ENCODE measurements around the gene FBLN7.
A peak's percentile ranks its signal among the peaks of the same experiment; 100 is the strongest.
"Not testable (repeated sequence)": the region's sequence is repeated elsewhere in the genome, so short reads cannot be mapped to it uniquely, and the experiment has no call there.

The FBLN7 gene

DNA sequence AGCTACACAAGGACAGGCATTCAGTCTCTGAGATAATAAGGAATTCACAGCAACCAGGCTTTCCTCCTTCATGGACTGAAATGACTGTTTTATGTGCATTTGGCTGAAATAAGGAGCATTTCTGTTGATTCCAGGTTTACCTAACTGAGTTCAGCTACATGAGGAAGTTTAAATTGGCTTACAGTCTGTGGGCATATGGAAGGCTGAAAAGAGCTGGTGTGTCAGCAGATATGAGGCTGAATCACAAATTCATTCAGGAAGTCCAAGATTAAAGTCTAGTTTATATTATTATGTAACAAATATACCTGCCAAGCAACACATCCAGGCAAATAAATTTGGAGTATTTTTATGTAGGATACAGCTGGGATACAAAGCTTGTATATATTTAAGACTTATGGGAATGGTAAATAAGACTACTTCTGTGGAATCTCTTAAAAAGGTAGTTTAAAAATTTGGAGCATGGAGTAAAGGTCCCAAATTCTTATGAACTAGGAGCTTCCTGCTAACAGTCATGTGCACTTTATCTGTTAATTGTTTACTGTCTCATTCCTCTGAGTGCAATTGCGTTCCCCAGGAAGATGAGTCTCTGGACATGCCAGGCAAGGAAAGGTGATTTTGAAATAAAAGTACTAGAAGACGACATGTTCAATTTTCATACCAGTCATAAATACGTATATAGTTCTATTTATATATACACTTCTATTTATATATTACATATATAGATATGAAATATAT lies 63.7 kb downstream of the FBLN7 start:
- H3K4me3 ChIP-seq (ENCODE audit: low read depth, low read length), result no peak overlapping the region
- DNase-seq (ENCODE audit: low read depth), result no peak
- TF ChIP-seq, protein P1, sequence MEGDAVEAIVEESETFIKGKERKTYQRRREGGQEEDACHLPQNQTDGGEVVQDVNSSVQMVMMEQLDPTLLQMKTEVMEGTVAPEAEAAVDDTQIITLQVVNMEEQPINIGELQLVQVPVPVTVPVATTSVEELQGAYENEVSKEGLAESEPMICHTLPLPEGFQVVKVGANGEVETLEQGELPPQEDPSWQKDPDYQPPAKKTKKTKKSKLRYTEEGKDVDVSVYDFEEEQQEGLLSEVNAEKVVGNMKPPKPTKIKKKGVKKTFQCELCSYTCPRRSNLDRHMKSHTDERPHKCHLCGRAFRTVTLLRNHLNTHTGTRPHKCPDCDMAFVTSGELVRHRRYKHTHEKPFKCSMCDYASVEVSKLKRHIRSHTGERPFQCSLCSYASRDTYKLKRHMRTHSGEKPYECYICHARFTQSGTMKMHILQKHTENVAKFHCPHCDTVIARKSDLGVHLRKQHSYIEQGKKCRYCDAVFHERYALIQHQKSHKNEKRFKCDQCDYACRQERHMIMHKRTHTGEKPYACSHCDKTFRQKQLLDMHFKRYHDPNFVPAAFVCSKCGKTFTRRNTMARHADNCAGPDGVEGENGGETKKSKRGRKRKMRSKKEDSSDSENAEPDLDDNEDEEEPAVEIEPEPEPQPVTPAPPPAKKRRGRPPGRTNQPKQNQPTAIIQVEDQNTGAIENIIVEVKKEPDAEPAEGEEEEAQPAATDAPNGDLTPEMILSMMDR (IDR thresholded peaks at IDR 0.05; ENCODE audit: control insufficient read depth, extremely low read depth, insufficient read depth), result no peak

DNA sequence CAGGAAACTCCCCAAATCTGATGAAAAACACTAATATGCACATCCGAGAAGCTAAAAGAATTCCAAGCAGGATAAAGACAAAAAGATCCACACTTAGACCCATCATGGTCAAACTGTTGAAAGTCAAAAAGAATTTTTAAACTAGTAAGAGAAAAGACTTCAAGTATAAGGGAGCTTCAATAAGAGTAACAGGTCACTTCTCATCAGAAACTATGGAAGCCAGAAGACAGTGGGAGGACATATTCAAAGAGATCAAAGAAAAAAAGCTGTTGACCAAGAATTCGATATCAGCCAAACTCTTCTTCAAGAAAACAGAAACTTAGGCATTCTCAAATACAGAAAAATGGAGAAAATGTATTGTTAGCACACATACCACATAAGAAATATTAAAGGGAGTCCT lies 66.2 kb downstream of the FBLN7 start:
- H3K4me3 ChIP-seq (ENCODE audit: low read depth, low read length), result no peak overlapping the region
- TF ChIP-seq, protein P1 (IDR thresholded peaks at IDR 0.05; ENCODE audit: control insufficient read depth, extremely low read depth, insufficient read depth), result no peak
- no peak for DNase-seq (ENCODE audit: low read depth)

DNA sequence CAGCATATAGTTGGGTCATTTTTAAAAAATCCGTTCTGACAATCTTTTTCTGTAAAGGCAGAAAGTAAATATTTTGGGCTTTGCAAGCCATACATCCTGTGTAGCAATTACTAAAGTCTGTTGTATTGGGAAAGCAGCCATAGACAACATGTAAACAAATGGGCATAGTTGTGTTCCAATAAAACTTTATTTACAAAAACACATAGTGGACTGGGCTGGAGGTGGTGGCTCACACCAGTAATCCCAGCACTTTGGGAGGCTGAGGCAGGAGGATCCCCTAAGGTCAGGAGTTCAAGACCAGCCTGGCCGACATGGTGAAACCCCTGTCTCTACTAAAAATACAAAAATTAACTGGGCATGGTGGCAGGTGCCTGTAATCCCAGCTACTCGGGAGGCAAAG lies 69.7 kb downstream of the FBLN7 start:
- H3K4me3 ChIP-seq (ENCODE audit: low read depth, low read length); DNase-seq (ENCODE audit: low read depth): not testable (repeated sequence)

DNA sequence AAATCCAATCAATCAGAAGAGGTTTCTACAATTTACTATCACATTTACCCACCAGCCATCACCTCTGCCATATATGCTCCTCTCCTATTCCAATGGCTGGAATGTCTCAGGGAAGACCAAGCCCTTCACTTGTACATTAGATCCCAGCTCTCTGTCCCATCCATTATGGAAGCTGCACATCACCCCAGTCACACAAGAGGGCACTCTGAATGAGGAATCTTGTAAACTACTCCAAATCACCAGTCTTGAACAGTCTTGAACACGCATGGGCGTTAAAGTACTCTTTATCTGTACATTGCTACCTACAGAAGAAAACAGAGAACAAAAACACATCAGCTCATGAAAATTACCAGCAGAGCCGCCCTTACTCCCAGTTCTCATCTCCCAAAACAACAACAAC lies 78.0 kb downstream of the FBLN7 start:
- TF ChIP-seq, protein P1 (IDR thresholded peaks at IDR 0.05; ENCODE audit: control insufficient read depth, extremely low read depth, insufficient read depth), result peak; percentile 34
- DNase-seq (ENCODE audit: low read depth), result no peak

DNA sequence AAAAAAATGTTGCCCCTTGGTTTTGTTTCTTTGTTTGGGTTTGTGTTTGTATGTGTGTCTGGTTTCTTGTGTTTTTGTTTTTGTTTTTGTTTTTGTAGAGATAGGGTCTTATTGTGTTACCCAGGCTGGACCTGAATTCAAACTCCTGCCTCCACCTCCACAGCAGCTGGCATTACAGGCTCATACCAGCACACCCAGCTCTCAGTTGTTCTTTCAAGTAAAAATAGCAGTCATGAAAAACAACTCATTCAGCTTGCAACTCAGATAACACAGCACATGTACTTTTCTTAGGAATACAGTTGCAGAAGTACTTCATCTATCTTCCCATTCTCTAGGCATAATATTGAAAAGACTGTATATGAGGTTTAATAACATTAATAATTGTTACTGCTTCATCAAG lies 79.7 kb downstream of the FBLN7 start:
- TF ChIP-seq, protein P1 (IDR thresholded peaks at IDR 0.05; ENCODE audit: control insufficient read depth, extremely low read depth, insufficient read depth), result no peak
- no peak for DNase-seq (ENCODE audit: low read depth)
- no peak overlapping the region for H3K4me3 ChIP-seq (ENCODE audit: low read depth, low read length)

More for the DNA sequence above, 78.0 kb downstream of the FBLN7 start:
- H3K4me3 ChIP-seq (ENCODE audit: low read depth, low read length), result no peak overlapping the region

DNA sequence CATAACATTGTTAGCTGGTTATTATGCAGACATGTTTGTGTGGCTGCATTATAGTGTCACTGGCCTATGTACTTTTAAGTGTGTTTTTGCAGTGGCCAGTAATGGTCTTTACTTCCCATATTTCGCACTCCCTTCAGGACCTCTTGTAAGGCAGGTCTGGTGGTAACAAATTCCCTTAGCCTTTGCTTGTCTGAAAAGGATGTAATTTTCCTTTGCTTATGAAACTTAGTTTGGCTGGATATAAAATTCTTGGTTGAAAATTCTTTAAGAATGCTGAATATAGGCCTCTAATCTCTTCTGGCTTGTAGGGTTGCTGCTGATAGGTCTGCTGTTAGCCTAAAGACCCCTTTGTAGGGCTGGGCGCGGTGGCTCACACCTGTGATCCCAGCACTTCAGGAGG lies 82.0 kb downstream of the FBLN7 start:
- DNase-seq (ENCODE audit: low read depth), result no peak
- TF ChIP-seq, protein P1 (IDR thresholded peaks at IDR 0.05; ENCODE audit: control insufficient read depth, extremely low read depth, insufficient read depth), result no peak
- H3K4me3 ChIP-seq (ENCODE audit: low read depth, low read length), result no peak overlapping the region

DNA sequence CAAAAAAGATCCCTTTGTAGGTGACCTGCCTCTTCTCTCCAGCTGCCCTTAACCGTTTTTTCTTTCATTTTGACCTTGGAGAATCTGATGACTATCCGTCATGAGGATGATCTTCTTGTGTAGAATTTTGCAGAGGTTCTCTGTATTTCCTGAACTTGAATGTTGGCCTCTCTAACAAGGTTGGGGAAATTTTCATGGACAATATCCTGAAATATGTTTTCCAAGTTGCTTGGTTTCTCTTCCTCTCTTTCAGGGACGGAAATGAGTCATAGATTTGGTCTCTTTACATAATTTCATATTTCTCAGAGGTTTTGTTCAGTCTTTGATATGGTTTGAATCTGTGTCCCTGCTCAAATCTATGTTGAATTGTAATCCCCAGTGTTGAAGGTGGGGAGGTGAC lies 82.6 kb downstream of the FBLN7 start:
- TF ChIP-seq, protein P1 (IDR thresholded peaks at IDR 0.05; ENCODE audit: control insufficient read depth, extremely low read depth, insufficient read depth), result no peak
- no peak overlapping the region for H3K4me3 ChIP-seq (ENCODE audit: low read depth, low read length)
- DNase-seq (ENCODE audit: low read depth), result no peak

Data from LNCaP clone FGC (cell line).